GM21390 (cell line): Measurements from ENCODE around the gene ERVH48-1.
A peak's percentile ranks its signal among the peaks of the same experiment; 100 is the strongest.
"Not testable (repeated sequence)": the region's sequence is repeated elsewhere in the genome, so short reads cannot be mapped to it uniquely, and the experiment has no call there.

ENCODE experiments used
- ATAC-seq: cut with Tn5 transposase; IDR thresholded peaks from one replicate; pipeline ENCODE4 v1.9.1; 2021; ENCODE audit not compliant: unreplicated experiment

Gene ERVH48-1

GRCh38 chr21:42925114-42925926, at the start of gene ERVH48-1:
Gene ERVH48-1, minus strand, starts transcription at chr21:42925630. Its CDS starts 6,624 bp downstream, at chr21:42919006.
- ATAC-seq: no peak

- ATAC-seq: peak; percentile 84
These were observed 48.8 kb upstream of the ERVH48-1 start, which contains the start of gene PKNOX1 for GRCh38 chr21:42973991-42974831. Gene PKNOX1, plus strand, starts transcription at chr21:42974562. Its CDS starts 29,820 bp downstream, at chr21:43004382.

GRCh38 chr21:42973309-42973990, 48.0 kb upstream of the ERVH48-1 start:
- ATAC-seq: no peak

GRCh38 chr21:42971897-42972275, 46.5 kb upstream of the ERVH48-1 start:
- no peak for ATAC-seq

GRCh38 chr21:42970946-42971653, 45.7 kb upstream of the ERVH48-1 start:
- no peak for ATAC-seq

GRCh38 chr21:42969193-42969600, 43.8 kb upstream of the ERVH48-1 start:
- no peak for ATAC-seq

GRCh38 chr21:42967616-42968015, 42.2 kb upstream of the ERVH48-1 start:
- not testable (repeated sequence) for ATAC-seq

- ATAC-seq: no peak
These were observed 39.8 kb upstream of the ERVH48-1 start for GRCh38 chr21:42965211-42965560.

GRCh38 chr21:42964546-42965210, 39.2 kb upstream of the ERVH48-1 start:
- ATAC-seq: no peak

- ATAC-seq: no peak
These were observed 38.7 kb upstream of the ERVH48-1 start for GRCh38 chr21:42964086-42964485.

- no peak for ATAC-seq
These were observed 37.1 kb upstream of the ERVH48-1 start for GRCh38 chr21:42962380-42963007.

GRCh38 chr21:42959728-42960127, 34.3 kb upstream of the ERVH48-1 start:
- ATAC-seq: no peak

- not testable (repeated sequence) for ATAC-seq
These were observed 32.7 kb upstream of the ERVH48-1 start for GRCh38 chr21:42958122-42958521.

GRCh38 chr21:42956824-42957630, 31.6 kb upstream of the ERVH48-1 start:
- peak; percentile 79 for ATAC-seq

- not testable (repeated sequence) for ATAC-seq
These were observed 25.8 kb upstream of the ERVH48-1 start for GRCh38 chr21:42951193-42951592.

GRCh38 chr21:42949094-42949755, 23.8 kb upstream of the ERVH48-1 start:
- ATAC-seq: not testable (repeated sequence)

- ATAC-seq: no peak
These were observed 16.8 kb upstream of the ERVH48-1 start for GRCh38 chr21:42942244-42942643.

GRCh38 chr21:42941696-42942085, 16.3 kb upstream of the ERVH48-1 start:
- no peak for ATAC-seq
